ENCODE measurements around the gene RNU6-1. TPM values are rescaled to one million over a fixed set of nuclear protein-coding genes. Genes with fewer than 3 reads are reported as not detected.

RNU6-1 gene
- total RNA-seq, 1 donor: not detected

DNA sequence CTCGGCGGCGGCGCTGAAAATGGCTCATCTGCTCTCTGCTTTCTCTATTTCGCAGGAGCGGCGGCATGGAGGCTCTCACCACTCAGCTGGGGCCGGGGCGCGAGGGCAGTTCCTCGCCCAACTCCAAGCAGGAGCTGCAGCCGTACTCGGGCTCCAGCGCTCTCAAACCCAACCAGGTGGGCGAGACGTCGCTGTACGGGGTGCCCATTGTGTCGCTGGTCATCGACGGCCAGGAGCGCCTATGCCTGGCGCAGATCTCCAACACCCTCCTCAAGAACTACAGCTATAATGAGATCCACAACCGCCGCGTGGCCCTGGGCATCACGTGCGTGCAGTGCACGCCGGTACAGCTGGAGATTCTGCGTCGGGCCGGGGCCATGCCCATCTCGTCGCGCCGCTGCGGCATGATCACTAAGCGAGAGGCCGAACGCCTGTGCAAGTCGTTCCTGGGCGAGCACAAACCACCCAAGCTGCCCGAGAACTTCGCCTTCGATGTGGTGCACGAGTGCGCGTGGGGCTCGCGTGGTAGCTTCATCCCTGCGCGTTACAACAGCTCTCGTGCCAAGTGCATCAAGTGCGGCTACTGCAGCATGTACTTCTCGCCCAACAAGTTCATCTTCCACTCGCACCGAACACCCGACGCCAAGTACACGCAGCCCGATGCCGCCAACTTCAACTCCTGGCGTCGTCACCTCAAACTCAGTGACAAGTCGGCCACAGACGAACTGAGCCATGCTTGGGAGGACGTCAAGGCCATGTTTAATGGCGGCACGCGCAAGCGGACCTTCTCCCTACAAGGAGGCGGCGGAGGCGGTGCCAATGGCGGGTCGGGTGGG is 13.7 kb downstream of the RNU6-1 start:
- no peak for DNase-seq (ENCODE audit: low read depth)
- H3K4me3 ChIP-seq (ENCODE audit: low read depth, low read length): no peak overlapping the region
- TF ChIP-seq, protein P1, sequence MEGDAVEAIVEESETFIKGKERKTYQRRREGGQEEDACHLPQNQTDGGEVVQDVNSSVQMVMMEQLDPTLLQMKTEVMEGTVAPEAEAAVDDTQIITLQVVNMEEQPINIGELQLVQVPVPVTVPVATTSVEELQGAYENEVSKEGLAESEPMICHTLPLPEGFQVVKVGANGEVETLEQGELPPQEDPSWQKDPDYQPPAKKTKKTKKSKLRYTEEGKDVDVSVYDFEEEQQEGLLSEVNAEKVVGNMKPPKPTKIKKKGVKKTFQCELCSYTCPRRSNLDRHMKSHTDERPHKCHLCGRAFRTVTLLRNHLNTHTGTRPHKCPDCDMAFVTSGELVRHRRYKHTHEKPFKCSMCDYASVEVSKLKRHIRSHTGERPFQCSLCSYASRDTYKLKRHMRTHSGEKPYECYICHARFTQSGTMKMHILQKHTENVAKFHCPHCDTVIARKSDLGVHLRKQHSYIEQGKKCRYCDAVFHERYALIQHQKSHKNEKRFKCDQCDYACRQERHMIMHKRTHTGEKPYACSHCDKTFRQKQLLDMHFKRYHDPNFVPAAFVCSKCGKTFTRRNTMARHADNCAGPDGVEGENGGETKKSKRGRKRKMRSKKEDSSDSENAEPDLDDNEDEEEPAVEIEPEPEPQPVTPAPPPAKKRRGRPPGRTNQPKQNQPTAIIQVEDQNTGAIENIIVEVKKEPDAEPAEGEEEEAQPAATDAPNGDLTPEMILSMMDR (IDR thresholded peaks at IDR 0.05; ENCODE audit: insufficient read depth, low read length): no peak

DNA sequence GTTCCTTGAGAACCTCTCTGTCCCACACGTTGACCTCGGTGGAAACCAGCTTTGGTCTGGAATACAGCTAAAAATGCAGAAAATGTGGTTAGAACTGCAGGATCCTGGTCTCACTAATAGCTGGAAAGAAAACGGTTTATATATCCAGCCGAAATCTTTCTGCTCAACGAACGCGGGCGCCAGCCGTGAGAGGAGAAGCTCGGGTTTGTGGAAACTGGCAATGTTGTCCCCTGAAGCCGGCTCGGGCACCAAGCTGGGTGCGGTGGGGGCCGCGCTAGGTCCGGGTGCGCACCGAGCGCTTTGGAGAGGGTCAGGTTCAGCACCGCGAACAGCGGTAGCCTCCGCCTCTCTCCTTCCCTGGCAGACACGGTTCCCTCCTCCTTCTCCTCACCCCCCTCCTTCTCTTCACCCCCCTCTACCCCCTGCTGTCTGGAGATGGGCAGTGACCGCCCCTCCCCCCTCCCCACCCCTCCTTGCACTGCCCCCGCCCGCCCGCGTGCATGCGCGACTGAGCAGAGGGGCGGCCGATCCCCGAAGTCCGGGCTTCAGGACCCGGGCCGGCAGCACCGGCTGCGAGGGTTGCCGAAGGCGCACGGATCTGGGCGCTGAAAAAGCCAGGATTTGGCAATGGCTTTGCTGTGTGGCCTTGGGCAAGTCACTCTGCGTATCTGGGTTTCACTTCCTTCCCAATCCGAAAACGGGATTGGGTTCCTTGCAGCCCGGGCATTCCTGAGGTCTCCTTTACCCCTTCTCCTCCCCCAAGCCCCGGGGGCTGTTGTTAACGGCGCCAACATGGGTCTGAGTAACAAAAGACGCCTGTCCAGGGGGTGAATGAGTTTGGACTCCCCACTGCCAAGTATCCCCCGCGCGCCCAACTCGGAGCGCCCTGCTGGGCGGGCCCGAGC is 14.6 kb downstream of the RNU6-1 start, which contains the start of gene SKOR1:
SKOR1 (plus strand) TSS at position 534 of the 905 bp plus-strand sequence; CDS start at position 628, 94 bp downstream.
- peak within 1 kb of the TSS; percentile 25 for H3K4me3 ChIP-seq (ENCODE audit: low read depth, low read length)
- TF ChIP-seq, protein P1 (IDR thresholded peaks at IDR 0.05; ENCODE audit: insufficient read depth, low read length): no peak
- DNase-seq (ENCODE audit: low read depth): peak; percentile 43

DNA sequence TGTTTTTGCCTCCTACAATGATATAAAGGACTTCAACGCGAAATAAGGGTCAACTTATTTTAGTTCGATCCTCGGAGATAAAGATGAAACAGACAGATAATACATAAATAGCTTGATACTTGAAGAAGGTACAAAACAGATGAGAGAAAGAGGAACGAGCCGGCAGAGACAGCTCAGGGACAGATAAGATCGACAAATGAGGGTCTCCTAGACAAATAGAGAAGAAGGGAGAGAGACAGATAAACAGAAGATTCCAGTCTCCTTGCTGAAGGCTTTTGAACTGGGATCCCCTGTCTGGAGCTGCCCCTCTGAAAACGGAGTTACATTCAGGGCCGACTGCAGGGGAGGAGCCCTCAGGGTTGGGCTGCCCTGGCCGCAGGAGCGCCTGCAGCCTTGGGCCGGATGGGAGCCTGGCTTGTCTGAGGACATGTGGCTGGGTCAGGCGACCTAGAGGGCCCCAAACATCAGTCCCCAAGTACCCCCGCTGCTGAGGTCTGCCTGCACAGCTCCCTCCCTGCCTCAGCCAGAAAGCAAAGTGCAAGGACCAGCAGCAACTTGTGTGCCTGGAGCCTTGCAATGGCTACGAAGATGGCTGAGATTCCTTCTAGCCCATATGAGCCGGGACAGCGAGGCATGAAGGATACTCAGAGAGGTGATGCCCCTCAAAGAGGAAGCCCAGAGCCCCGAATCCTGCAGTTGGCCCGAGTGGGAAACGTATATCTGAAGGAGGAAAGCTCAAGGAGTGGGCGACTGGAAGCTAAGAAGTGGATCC is 15.5 kb downstream of the RNU6-1 start:
- H3K4me3 ChIP-seq (ENCODE audit: low read depth, low read length): no peak overlapping the region
- TF ChIP-seq, protein P1 (IDR thresholded peaks at IDR 0.05; ENCODE audit: insufficient read depth, low read length): no peak
- DNase-seq (ENCODE audit: low read depth): no peak

DNA sequence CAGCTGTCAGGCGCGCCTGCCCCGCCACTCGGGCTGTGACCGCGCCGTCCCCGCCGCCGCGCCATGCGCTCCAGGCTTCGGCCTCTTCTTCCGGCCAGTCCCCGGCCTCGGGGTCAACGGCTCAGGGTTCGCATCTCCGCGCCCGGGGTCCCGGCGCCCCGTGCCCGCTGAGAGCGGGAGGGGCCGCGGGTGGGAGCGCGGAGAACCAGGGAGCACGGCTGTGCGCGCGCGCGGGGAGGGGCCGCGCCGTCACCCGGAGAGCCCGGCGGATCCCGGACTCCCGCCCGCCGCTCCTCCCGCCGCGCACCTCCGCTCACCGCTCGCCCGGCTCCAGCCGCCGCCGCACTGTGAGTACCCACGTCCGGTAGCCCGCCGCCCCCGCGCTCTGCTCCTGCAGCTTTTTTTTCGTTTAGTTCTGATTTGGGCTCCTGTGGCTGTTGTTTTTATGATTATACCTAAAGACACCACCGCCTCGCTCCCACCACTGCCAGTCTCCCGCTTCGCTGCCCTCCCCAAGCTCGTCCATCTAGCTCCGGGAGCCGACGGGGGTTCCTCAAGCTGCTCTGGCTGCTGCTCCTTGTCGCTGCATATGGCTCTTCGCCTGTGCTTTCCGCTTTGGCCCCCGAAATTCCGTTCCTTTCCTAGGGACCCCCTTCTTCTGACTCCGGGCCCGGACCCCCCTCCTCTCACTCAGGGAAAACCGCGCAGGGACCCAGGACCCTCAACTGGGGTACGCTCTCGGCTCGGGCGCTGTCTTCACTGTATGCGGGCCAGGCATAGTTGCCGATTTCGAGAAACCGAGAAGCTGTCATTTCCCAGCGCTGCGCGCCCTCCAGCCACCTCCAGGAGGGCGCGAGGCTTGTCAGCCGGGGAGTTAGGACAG is 16.3 kb downstream of the RNU6-1 start:
- no peak overlapping the region for H3K4me3 ChIP-seq (ENCODE audit: low read depth, low read length)
- TF ChIP-seq, protein P1 (IDR thresholded peaks at IDR 0.05; ENCODE audit: insufficient read depth, low read length): no peak

DNA sequence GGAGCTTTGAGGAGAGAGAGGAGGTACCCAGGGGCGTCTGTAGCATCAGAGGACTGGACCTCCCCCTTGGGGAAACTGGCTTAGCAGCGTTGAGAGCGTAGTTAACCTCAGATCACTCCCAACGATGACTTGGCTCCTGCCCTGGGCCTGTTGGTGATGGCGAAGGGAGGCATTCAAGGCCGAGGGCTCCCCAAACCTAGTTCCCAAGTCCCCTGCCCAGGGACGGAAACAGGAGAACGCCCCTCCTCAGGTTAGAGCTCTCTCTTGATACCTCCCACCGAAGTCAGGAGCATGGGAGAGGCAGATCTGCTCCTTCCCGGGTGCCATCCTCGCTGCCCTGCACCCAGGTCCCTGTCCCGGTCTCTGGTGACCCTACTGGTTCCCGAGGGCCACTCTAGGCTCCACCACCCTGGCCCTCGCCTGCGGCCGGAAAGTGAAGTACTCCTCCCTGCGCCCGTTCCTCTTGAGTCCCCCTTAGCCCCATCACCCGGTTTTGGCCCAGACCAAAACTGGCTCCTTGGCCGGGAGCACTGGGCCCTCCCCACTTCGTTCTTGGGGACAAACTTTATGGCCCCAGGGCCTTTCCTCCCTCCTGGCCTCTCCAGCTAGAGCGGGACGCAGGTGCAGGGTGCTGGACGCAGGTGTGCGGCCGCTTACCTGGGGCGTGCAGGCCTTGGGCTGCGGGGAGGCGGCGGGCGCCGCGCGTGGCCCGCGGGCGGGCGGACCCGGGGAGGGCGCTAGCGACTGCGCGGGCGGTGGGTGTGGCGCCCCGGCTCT is 17.1 kb downstream of the RNU6-1 start:
- TF ChIP-seq, protein P1 (IDR thresholded peaks at IDR 0.05; ENCODE audit: insufficient read depth, low read length): no peak

More for the DNA sequence above, 16.3 kb downstream of the RNU6-1 start:
- DNase-seq (ENCODE audit: low read depth): no peak

More for the DNA sequence above, 17.1 kb downstream of the RNU6-1 start:
- no peak for DNase-seq (ENCODE audit: low read depth)
- no peak overlapping the region for H3K4me3 ChIP-seq (ENCODE audit: low read depth, low read length)

Data from fibroblast of the aortic adventitia (primary cell).